MM.1S (cell line): ENCODE measurements around the gene AGPAT2.

Experiments
- CTCF ChIP-seq: fragments of 300-600 bp; sonication (generic); IDR thresholded peaks from 2 replicates; pipeline ENCODE4 v1.5.1; 2016; ENCODE audit warnings: antibody characterized with exemption, low read length, mixed read lengths
- EZH2phosphoT487 ChIP-seq: fragments of 300-600 bp; sonication (generic); IDR thresholded peaks from 2 replicates; pipeline ENCODE4 v1.6.1; 2018; ENCODE audit warnings: antibody characterized with exemption, low read length

- no peak for TF ChIP-seq CTCF
- no peak for TF ChIP-seq EZH2phosphoT487
Observed at GRCh38 chr9:136626740-136627642, 60.3 kb downstream of the AGPAT2 start.
